ENCODE results near the gene CRHR1. TPM values are rescaled to one million over a fixed set of nuclear protein-coding genes. Genes with fewer than 3 reads are reported as not detected.

CRHR1 gene
- total and polyA plus RNA-seq, 10 of the 15 experiments (the other 5 are each of a cell fraction or from before 2014, with no cell fraction given), result 0.08 TPM; not detected in 9

DNA sequence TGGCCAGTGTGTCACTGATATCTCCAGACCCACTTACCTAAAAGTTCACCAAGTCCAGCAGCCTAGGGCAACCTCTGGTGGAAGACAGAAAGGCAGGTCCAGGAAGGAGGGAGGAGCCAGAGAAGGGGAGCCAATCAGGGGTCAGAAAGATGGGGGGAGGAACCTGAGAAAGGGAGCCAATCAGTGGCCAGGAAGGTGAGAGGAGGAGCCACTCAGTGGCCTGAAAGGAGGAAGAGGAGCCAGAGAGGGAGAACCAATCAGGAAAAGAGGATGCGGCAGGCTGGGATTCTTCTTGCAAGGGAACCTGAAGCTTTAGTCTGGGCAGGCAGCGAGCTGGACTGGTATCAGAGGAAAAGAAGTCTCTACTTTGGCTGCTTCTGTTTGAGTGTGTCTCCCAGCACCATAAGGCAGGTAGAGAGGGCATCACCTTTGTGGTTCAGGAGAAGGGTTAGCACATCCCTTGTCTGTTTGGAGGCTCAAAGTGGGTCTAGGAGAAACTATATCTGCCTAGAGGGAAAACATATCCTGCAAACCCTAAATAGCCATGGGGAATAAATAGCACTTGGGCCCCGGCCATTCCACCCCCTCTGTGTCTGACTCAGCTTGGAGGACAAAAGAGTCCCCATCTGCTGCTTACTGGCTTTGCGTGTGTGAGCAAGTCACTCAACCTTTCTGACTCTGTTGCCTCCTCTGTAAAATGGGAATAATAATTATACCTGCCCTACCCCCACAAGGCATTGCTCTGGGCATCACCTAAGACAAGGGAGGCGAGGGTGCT, 43.4 kb upstream of the CRHR1 start:
- no peak overlapping the region for H3K4me2 ChIP-seq (ENCODE audit: control insufficient read depth, insufficient read depth)
- BruUV-seq (replicated peaks), result no TSS peak
- H3K9ac ChIP-seq (ENCODE audit: control insufficient read depth, insufficient read depth, low read length), result no peak overlapping the region
- RAD21 ChIA-PET (ENCODE audit: unreplicated experiment), result no interaction called here
- ATAC-seq (peak; percentile 76), FAIRE-seq (no peak), DNase-seq (ENCODE audit: low read depth, low spot score) (no peak)
- POLR2A ChIA-PET, result no interaction called here
- H3K4me3 ChIP-seq, result no peak overlapping the region
- 36% methylated on average over 5 of the region's 5 CpGs for WGBS (ENCODE audit: insufficient coverage, insufficient replicate concordance, low lambda C conversion rate, missing lambda C conversion rate)
- no peaks in the 10 kb centered on the region for H3K4me1 ChIP-seq (ENCODE audit: control insufficient read depth, insufficient read depth, low read length)
- intact Hi-C loops (cut with micrococcal nuclease; ENCODE audit: unreplicated experiment), result loop anchor here (1.0 kb wide), 1 partner anchor 10 kb away; no protein-coding TSS in a partner anchor
- in situ Hi-C loops (cut with MboI), result no loop called here
- no peaks in the 10 kb centered on the region for H4K20me1 ChIP-seq (ENCODE audit: control insufficient read depth, insufficient read depth)
- H2AFZ ChIP-seq (ENCODE audit: control insufficient read depth, low read depth, low read length), result no peak overlapping the region
- H3K27ac ChIP-seq (ENCODE audit: control insufficient read depth, insufficient read depth), result no peak overlapping the region
- H3K9me3 ChIP-seq (replicated peaks; ENCODE audit: control insufficient read depth, insufficient read depth, low read length), result no peaks in the 10 kb centered on the region
- no peaks in the 10 kb centered on the region for H3K79me2 ChIP-seq (ENCODE audit: control insufficient read depth, insufficient read depth, low read length)
- CTCF ChIA-PET, result no interaction called here
- H3K36me3 ChIP-seq (ENCODE audit: control insufficient read depth in 2 of 2, insufficient read depth in 2 of 2, low read length in 1 of 2), result no peaks in the 10 kb centered on the region
- SMC1A ChIA-PET (ENCODE audit: uncharacterized antibody, unreplicated experiment), result no interaction called here
- no peaks in the 10 kb centered on the region for H3K27me3 ChIP-seq (replicated peaks in 1 of 2; ENCODE audit: control insufficient read depth in 2 of 2, insufficient read depth in 2 of 2, low read length in 1 of 2)
- peak; percentile 56; the same call in 1 of the 2 replicates for TF ChIP-seq NFYB (IDR thresholded peaks at IDR 0.05; ENCODE audit: insufficient read depth, low read depth, low read length)
- TF ChIP-seq POLR2AphosphoS5 (IDR thresholded peaks at IDR 0.05; ENCODE audit: low read length), result no peak
- no peak for TF ChIP-seq SMC3 (IDR thresholded peaks at IDR 0.05; ENCODE audit: borderline replicate concordance, low read length)

GRCh38 chr17:45742251-45742650, 41.9 kb upstream of the CRHR1 start:
- H3K79me2 ChIP-seq (ENCODE audit: control insufficient read depth, insufficient read depth, low read length), result no peaks in the 10 kb centered on the region
- ChIA-PET POLR2A (no interaction called here), RAD21 (ENCODE audit: unreplicated experiment) (no interaction called here), CTCF (no interaction called here), SMC1A (ENCODE audit: uncharacterized antibody, unreplicated experiment) (no interaction called here)
- no peak for FAIRE-seq
- intact Hi-C loops (cut with micrococcal nuclease; ENCODE audit: unreplicated experiment) (no loop called here), in situ Hi-C loops (cut with MboI) (no loop called here)
- WGBS (ENCODE audit: insufficient coverage, insufficient replicate concordance, low lambda C conversion rate, missing lambda C conversion rate), result 92% methylated on average over 1 of the region's 1 CpG
- no peaks in the 10 kb centered on the region for H3K9me3 ChIP-seq (replicated peaks; ENCODE audit: control insufficient read depth, insufficient read depth, low read length)
- H3K4me1 ChIP-seq (ENCODE audit: control insufficient read depth, insufficient read depth, low read length), result no peaks in the 10 kb centered on the region
- H3K27ac ChIP-seq (ENCODE audit: control insufficient read depth, insufficient read depth), result no peak overlapping the region
- no peaks in the 10 kb centered on the region for H3K27me3 ChIP-seq (replicated peaks in 1 of 2; ENCODE audit: control insufficient read depth in 2 of 2, insufficient read depth in 2 of 2, low read length in 1 of 2)
- H3K4me2 ChIP-seq (ENCODE audit: control insufficient read depth, insufficient read depth), result no peak overlapping the region
- H3K36me3 ChIP-seq (ENCODE audit: control insufficient read depth in 2 of 2, insufficient read depth in 2 of 2, low read length in 1 of 2), result no peaks in the 10 kb centered on the region
- BruUV-seq (replicated peaks), result no TSS peak
- no peaks in the 10 kb centered on the region for H4K20me1 ChIP-seq (ENCODE audit: control insufficient read depth, insufficient read depth)
- no peak for DNase-seq (ENCODE audit: low read depth, low spot score)
- no peak overlapping the region for H2AFZ ChIP-seq (ENCODE audit: control insufficient read depth, low read depth, low read length)
- H3K4me3 ChIP-seq, result no peak overlapping the region
- no peak overlapping the region for H3K9ac ChIP-seq (ENCODE audit: control insufficient read depth, insufficient read depth, low read length)
- TF ChIP-seq MYB (IDR thresholded peaks at IDR 0.05; ENCODE audit: borderline replicate concordance, low read depth, low read length), result no peak
- TF ChIP-seq, protein P1, sequence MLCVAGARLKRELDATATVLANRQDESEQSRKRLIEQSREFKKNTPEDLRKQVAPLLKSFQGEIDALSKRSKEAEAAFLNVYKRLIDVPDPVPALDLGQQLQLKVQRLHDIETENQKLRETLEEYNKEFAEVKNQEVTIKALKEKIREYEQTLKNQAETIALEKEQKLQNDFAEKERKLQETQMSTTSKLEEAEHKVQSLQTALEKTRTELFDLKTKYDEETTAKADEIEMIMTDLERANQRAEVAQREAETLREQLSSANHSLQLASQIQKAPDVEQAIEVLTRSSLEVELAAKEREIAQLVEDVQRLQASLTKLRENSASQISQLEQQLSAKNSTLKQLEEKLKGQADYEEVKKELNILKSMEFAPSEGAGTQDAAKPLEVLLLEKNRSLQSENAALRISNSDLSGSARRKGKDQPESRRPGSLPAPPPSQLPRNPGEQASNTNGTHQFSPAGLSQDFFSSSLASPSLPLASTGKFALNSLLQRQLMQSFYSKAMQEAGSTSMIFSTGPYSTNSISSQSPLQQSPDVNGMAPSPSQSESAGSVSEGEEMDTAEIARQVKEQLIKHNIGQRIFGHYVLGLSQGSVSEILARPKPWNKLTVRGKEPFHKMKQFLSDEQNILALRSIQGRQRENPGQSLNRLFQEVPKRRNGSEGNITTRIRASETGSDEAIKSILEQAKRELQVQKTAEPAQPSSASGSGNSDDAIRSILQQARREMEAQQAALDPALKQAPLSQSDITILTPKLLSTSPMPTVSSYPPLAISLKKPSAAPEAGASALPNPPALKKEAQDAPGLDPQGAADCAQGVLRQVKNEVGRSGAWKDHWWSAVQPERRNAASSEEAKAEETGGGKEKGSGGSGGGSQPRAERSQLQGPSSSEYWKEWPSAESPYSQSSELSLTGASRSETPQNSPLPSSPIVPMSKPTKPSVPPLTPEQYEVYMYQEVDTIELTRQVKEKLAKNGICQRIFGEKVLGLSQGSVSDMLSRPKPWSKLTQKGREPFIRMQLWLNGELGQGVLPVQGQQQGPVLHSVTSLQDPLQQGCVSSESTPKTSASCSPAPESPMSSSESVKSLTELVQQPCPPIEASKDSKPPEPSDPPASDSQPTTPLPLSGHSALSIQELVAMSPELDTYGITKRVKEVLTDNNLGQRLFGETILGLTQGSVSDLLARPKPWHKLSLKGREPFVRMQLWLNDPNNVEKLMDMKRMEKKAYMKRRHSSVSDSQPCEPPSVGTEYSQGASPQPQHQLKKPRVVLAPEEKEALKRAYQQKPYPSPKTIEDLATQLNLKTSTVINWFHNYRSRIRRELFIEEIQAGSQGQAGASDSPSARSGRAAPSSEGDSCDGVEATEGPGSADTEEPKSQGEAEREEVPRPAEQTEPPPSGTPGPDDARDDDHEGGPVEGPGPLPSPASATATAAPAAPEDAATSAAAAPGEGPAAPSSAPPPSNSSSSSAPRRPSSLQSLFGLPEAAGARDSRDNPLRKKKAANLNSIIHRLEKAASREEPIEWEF (IDR thresholded peaks at IDR 0.05; ENCODE audit: insufficient replicate concordance, low read depth, low read length), result no peak
- TF ChIP-seq HDAC2 (IDR thresholded peaks at IDR 0.05), result no peak
- no peak for TF ChIP-seq EZH2 (IDR thresholded peaks at IDR 0.05; ENCODE audit: borderline replicate concordance, control insufficient read depth, low read depth, low read length)
- no peak for TF ChIP-seq MEF2A (IDR thresholded peaks at IDR 0.05; ENCODE audit: insufficient read depth, low read depth, low read length)
- no peak for TF ChIP-seq PBX3 (IDR thresholded peaks at IDR 0.05; ENCODE audit: insufficient replicate concordance, low read depth, low read length)
- ATAC-seq, result no peak

Data from GM12878 (cell line).